Aorta (tissue), 5 donors: Measurements from ENCODE around the gene GAB1. TPM values are rescaled to one million over a fixed set of nuclear protein-coding genes. Genes with fewer than 3 reads are reported as not detected.

ENCODE experiments used
- ATAC-seq: fragments of 200-7000 bp; cut with Tn5 transposase; one replicate; pipeline ENCODE4 v1.9.1; 2022; ENCODE audit warnings: moderate library complexity; ENCODE audit not compliant: low FRiP score
- DNase-seq, 2 donors: peaks; one replicate each; pipeline ENCODE4 v3.0.0-alpha.2; 2020
- H3K27ac ChIP-seq, 2 donors: one replicate each; pipeline ENCODE4 v1.5.1; 2013; ENCODE audit warnings: low read length in 2 of 2, mild to moderate bottlenecking in 2 of 2, moderate library complexity in 2 of 2, control low read depth in 1 of 2, inconsistent platforms in 1 of 2, low read depth in 1 of 2
- H3K27me3 ChIP-seq, 2 donors: one replicate each; pipeline ENCODE4 v1.6.1; 2013; ENCODE audit warnings: control low read depth in 1 of 2, low read length in 1 of 2, mild to moderate bottlenecking in 1 of 2, moderate library complexity in 1 of 2; ENCODE audit not compliant: insufficient read depth in 2 of 2, control insufficient read depth in 1 of 2
- H3K36me3 ChIP-seq, 2 donors: one replicate each; pipeline ENCODE4 v1.6.1; 2013; ENCODE audit warnings: control low read depth in 1 of 2, low read length in 1 of 2, mild to moderate bottlenecking in 1 of 2; ENCODE audit not compliant: insufficient read depth in 2 of 2, control insufficient read depth in 1 of 2
- H3K4me1 ChIP-seq, 2 donors: one replicate each; pipeline ENCODE4 v1.6.1; 2013; ENCODE audit warnings: low read length in 2 of 2, control low read depth in 1 of 2, mild to moderate bottlenecking in 1 of 2, moderate library complexity in 1 of 2; ENCODE audit not compliant: insufficient read depth in 2 of 2, control insufficient read depth in 1 of 2
- H3K4me3 ChIP-seq, 2 donors: one replicate each; pipeline ENCODE4 v1.5.1; 2013; ENCODE audit warnings: low read length in 2 of 2, control low read depth in 1 of 2, mild to moderate bottlenecking in 1 of 2
- H3K9me3 ChIP-seq: one replicate; pipeline ENCODE4 v1.6.1; 2013; ENCODE audit warnings: mild to moderate bottlenecking, low read length; ENCODE audit not compliant: control insufficient read depth
- WGBS, 2 donors: extraction: QIAGEN DNeasy Blood & Tissue Kit; methylation state at CpG; one replicate each; pipeline ENCODE4 v1.1.7; 2013; 5-methylcytosine and 5-hydroxymethylcytosine counted together
- intact Hi-C, 2 donors: fragments of 100-400 bp; cut with DNase I; formaldehyde crosslinking; loops; one replicate each; pipeline versions ENCODE4 v1.14.2 to v1.15.0; 2022
- polyA plus RNA-seq, 2 donors: library from polyadenylated mRNA; stranded (reverse); fragments of 200-250 nt; gene quantifications; one replicate each; pipeline ENCODE4 v1.2.3, GENCODE V29; 2013
- total RNA-seq, 2 donors: library from RNA; stranded (reverse); fragmentation: NEBNext Ultra II Directional; extraction: Animal tissue kit (Norgen Biotek cat#: 25700); gene quantifications; one replicate each; pipeline ENCODE4 v1.2.1, GENCODE V29; 2021
- donor health status: healthy with polysubstance abuse.
- donor health status: Bipolar disorder and iron deficiency.
- donor health status: DM: no; HTN: no; CAD: no.
- donor health status: DM: no; HTN: no; CAD: no.
- donor health status: DM: yes; HTN: yes; CAD: no.

GAB1 gene
- total and polyA plus RNA-seq, 4 donors: 10.5 to 107 (median 55.0) TPM

DNA sequence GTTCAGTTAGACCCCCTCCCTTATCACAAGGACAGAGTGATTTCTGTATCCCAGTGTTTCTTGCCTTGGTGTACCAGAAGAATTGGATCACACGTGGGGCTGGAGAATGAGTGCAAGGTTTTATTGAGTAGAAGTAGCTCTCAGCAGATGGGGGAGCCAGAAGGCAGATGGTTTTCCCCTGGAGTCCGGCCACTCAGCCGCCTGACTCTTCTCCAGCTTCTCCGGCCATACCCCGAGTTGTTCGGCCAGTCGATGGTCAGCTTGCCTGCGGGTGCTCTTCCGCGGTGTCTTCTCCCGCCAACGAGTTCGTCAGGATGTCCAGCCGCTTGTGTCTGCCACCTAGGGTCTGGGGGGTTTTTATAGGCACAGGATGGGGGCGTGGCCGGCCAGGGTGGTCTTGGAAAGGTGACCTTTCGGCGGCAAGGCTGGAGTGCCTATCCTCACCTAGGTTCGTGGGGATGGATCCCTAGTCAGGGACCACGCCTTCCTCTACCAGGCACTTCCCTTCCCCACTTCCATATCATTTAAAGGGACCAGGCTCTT, 14.5 kb downstream of the GAB1 start:
- WGBS, 2 donors: 81 to 87% methylated on average over 20 of the region's 20 CpGs
- Histone ChIP-seq H3K4me1 (peaks cover 9 to 20% of the 10 kb centered on the region in 2 donors), H3K9me3 (no peaks in the 10 kb centered on the region), H3K27ac (peak overlapping the region; percentile 6 to 22), H3K4me3 (no peak overlapping the region), H3K27me3 (no peaks in the 10 kb centered on the region), H3K36me3 (no peaks in the 10 kb centered on the region)
- intact Hi-C loops: loop anchor here in 1 of 2 donors (5.0 kb wide), 1 partner anchor 46 kb away; no protein-coding TSS in a partner anchor
- no peak for DNase-seq
- no peak for ATAC-seq

DNA sequence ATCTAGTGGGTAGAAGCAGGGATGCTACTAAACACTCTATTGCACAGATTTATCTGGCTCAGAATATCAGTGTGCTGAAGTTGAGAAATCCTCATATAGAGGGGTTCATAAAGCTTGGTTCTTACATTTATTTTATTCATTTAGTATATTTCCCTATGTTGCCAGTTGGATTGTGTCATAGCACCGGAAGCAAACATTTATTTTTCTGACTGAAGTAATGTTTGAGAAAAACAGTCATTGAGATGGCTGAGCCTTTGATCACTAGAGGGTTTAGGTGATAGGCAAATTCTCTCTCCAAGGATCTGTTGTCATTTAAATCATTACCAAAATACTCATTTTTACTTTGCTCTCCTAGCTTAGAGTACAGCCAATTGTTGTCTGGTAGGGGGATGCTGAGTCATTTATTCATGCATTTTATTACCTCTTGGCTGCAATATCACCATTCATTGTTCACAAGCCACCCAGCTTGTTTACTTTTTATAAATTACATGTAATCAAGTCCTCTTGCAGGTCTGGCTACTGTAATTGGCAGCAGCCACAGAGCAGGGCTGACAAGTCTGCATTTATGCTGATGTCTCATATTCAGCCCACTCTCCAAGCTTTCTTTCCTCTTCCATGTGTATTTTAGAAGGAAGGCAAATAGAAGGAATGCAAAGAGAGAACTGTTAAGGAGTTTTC, 15.2 kb downstream of the GAB1 start:
- Histone ChIP-seq H3K4me1 (peaks cover 9 to 21% of the 10 kb centered on the region in 2 donors), H3K27ac (peak overlapping the region; percentile 17 to 22), H3K9me3 (no peaks in the 10 kb centered on the region), H3K36me3 (no peaks in the 10 kb centered on the region), H3K4me3 (no peak overlapping the region), H3K27me3 (no peaks in the 10 kb centered on the region)
- 10 to 16% methylated on average over 1 of the region's 1 CpG for WGBS, 2 donors
- intact Hi-C loops: loop anchor here in 1 of 2 donors (5.0 kb wide), 1 partner anchor 45 kb away; no protein-coding TSS in a partner anchor
- no peak for ATAC-seq
- no peak for DNase-seq

DNA sequence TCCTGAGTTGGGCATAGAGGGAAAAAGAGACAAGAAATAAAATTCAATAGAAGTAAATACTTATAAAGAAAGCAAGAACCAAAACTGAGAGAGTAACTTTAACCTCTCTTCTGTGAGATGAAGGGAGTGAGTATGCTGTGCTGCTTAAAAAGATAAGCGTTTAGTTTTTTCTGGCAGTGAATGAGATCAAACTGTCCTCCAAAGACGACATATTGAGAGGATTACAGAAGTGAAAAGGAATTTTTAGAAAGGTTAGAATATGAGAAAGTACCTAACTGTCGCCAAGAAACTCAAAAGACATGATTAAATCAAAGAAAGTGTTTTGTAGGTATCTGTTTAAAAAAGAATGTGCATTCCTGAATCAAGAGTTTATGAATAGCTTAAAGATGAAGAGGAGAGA, 16.0 kb downstream of the GAB1 start:
- intact Hi-C loops: loop anchor here in 1 of 2 donors (5.0 kb wide), 1 partner anchor 45 kb away; no protein-coding TSS in a partner anchor
- Histone ChIP-seq H3K36me3 (no peaks in the 10 kb centered on the region), H3K27me3 (no peaks in the 10 kb centered on the region), H3K4me3 (no peak overlapping the region), H3K4me1 (peaks cover 9 to 27% of the 10 kb centered on the region in 2 donors), H3K9me3 (no peaks in the 10 kb centered on the region), H3K27ac (peak overlapping the region in 1 of 2 donors; percentile 67)
- ATAC-seq (no peak), DNase-seq (no peak)
- WGBS, 2 donors: 7 to 8% methylated on average over 3 of the region's 3 CpGs

DNA sequence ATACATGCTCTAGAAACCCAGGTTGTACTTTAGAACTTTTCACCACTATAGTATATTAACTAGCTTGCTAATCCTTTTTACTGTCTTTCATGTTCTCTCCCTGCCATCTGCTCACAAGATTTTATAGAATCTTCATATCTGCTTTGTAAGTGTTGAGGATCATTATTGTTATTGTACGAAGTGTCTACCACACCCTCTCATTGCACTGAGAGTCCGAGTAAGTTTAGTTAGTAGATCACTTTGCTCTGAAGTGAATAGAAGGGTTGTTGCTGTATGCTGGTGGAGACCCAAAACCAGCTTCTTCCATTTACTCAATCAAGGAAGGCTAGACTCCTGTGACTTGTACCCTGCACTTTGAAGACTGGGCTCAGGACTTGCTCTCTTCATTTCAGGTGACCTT, 17.1 kb downstream of the GAB1 start:
- ATAC-seq: no peak
- Histone ChIP-seq H3K36me3 (no peaks in the 10 kb centered on the region), H3K4me3 (no peak overlapping the region), H3K9me3 (no peaks in the 10 kb centered on the region), H3K27ac (peak overlapping the region; percentile 64 to 82), H3K4me1 (peaks cover 9 to 27% of the 10 kb centered on the region in 2 donors), H3K27me3 (no peaks in the 10 kb centered on the region)
- WGBS, 2 donors: 68 to 77% methylated on average over 2 of the region's 2 CpGs
- DNase-seq: no peak
- intact Hi-C loops: loop anchor here in 1 of 2 donors (5.0 kb wide), 1 partner anchor 44 kb away; no protein-coding TSS in a partner anchor

DNA sequence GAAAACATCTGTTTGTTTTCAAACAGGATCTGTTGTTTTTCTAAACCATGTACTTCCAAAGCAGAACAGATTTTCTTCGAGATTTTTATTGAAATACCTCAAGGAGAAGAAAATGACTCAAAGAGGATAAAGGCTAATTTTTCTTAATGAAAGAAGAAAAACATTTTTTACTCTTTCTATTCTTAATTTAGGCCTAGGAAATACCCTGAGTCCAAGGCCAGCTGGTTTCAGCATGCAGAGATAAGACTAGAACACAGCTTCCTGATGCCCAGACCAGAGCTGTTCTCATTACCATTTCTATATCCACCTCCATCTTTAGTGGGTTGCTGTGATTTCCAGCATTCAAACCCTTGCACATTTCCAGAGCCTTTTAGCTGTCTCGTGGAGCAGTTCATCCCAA, 18.3 kb downstream of the GAB1 start:
- peak overlapping the region in 1 of 2 donors; percentile 26 for H3K4me3 ChIP-seq

DNA sequence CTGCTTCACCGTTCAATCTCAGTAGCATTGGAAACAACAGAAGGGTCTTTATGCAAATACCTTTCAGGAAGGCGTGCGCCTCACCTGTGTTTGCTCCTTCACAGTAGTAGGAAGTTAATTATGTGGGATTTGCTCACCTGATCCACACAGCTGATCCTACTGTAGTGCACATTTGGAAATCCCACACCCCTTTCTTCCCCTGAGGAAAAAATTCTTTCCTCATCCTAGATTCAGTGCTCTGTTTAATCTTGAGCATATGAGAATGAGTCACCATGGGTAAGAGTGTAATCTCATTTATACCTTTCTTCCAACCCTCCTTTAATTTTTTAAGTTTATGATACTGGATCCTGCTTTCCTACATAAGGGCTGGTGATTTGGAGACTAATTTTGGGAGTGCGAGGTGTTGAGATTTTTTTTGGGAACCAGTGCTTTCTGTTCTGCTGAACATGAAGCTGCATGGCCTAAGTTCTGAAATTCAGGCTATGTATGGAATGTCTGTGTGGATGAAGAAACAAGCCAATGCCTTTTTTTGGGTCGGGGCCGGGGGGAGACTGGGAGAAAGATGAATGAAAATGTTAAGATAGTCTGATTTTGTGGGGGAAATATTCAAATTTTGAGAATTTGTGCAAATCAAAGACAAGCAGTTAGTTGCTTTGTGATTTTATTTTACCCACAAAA, 19.0 kb downstream of the GAB1 start:
- H3K9me3 ChIP-seq: no peaks in the 10 kb centered on the region
- intact Hi-C loops: no loop called here
- DNase-seq (no peak), ATAC-seq (no peak)
- WGBS, 2 donors: 34 to 38% methylated on average over 6 of the region's 6 CpGs
- H3K4me1 ChIP-seq: peaks cover 12 to 36% of the 10 kb centered on the region in 2 donors
- no peak overlapping the region for H3K4me3 ChIP-seq
- peak overlapping the region; percentile 39 to 86 for H3K27ac ChIP-seq
- no peaks in the 10 kb centered on the region for H3K27me3 ChIP-seq
- H3K36me3 ChIP-seq: no peaks in the 10 kb centered on the region

More for the DNA sequence above, 18.3 kb downstream of the GAB1 start:
- peak overlapping the region; percentile 39 to 86 for H3K27ac ChIP-seq
- H3K36me3 ChIP-seq: no peaks in the 10 kb centered on the region
- intact Hi-C loops: loop anchor here in 1 of 2 donors (5.0 kb wide), 1 partner anchor 42 kb away; no protein-coding TSS in a partner anchor
- WGBS, 2 donors: 23% methylated on average over 2 of the region's 2 CpGs
- DNase-seq (no peak), ATAC-seq (no peak)
- H3K4me1 ChIP-seq: peaks cover 12 to 36% of the 10 kb centered on the region in 2 donors
- no peaks in the 10 kb centered on the region for H3K9me3 ChIP-seq
- H3K27me3 ChIP-seq: no peaks in the 10 kb centered on the region

DNA sequence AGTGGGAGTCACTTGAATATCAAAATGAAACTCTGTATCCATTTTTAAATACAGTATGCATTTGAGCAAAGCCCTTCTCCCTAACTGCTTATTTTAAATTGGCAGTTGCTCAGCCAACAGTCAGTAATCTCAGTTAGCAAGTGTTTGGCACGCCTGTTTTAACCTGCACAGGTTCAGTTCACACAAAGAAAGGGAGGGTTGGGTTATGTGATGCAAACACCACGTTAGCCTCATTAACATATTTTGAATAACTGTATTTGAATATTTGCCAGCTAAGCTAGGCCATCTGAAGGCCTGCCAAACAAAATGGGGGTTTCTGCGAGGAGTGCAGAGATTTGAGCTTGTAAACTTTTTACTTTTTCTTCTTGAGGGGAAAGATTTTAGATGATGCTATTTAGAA, 19.8 kb downstream of the GAB1 start:
- Histone ChIP-seq H3K4me1 (peaks cover 12 to 32% of the 10 kb centered on the region in 2 donors), H3K36me3 (no peaks in the 10 kb centered on the region), H3K27me3 (no peaks in the 10 kb centered on the region), H3K4me3 (no peak overlapping the region), H3K9me3 (no peaks in the 10 kb centered on the region), H3K27ac (peak overlapping the region in 1 of 2 donors; percentile 40)
- ATAC-seq: no peak
- WGBS, 2 donors: 1 to 5% methylated on average over 3 of the region's 3 CpGs
- DNase-seq: no peak
- intact Hi-C loops: no loop called here

DNA sequence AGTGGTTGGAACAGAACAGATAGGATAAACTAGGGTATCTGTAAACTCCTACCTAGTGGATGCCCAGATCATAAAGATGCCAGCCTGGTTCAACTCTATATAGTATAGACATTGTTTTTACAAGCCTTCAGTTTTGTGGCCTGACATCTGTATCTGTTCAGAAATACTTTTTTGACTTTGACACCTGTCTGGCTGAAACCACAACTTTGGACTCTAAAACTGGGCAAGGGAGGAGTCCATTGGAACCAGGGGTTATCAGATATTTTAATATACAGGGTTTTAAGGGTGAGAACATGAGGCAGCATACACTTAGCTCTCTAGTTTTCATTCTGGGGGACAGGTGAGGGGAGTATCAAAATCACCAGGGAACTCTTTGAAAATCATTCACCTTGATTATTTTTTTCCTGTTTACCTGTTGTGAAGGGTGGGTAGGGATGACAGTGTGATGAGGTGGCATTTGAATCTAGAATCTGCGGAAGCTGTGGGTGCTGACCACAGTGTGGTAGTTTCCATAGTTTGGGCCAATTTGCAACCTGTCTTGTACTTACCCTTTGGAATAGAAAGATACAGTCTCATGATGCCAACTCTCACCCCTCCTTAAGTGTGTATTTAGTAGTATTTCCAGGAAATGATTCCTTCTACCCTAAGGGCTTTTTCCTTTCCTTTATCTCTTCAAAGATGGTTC, 20.6 kb downstream of the GAB1 start:
- 91 to 94% methylated on average over 1 of the region's 1 CpG for WGBS, 2 donors
- H3K36me3 ChIP-seq: no peaks in the 10 kb centered on the region
- H3K27ac ChIP-seq: peak overlapping the region; percentile 44 to 82
- DNase-seq (no peak), ATAC-seq (no peak)
- no peaks in the 10 kb centered on the region for H3K9me3 ChIP-seq
- intact Hi-C loops: no loop called here
- H3K27me3 ChIP-seq: no peaks in the 10 kb centered on the region
- no peak overlapping the region for H3K4me3 ChIP-seq
- H3K4me1 ChIP-seq: peaks cover 12 to 29% of the 10 kb centered on the region in 2 donors
